GM18861 (cell line): ENCODE data around the gene MYADML2.

Experiments used
- ATAC-seq: cut with Tn5 transposase; IDR thresholded peaks from one replicate; pipeline ENCODE4 v1.9.1; 2021; ENCODE audit not compliant: unreplicated experiment

The MYADML2 gene

DNA sequence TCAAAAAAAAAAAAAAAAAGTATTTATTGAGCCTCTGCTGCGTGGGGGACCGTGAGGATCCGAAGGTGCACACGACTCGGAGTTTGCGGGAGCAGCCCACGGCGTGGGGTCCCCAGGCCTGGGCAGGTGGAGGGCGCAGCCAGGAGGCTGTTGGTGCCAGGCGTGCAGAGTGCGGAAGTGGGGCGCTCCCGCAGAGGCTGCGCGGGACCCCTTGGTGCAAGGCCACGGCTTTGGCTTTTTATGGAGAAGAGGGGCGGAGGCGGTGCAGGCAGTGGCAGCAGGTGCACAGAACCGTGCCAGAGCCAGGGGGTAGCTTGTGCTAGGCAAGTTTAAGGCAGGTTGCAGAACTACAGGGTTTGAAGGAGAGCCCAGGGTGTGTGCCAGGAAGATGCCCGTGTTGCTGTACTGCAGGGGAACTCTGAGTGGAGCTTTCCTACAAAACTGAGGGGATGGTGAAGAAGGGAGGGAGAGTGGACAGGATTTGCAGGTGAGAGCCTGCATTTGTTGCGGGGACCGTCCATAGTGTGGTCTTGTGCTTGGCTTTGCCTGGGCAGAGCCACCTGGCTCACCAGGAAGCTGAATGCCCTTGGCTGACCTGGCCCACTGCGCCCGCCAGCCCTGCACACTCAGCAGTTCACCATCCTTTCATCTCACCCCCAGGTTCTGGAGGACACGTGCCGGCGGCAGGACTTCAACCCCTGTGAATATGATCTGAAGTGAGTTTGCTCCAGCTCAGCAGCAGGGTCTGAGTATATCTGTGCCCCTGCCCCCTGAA, 31.7 kb upstream of the MYADML2 start:
- ATAC-seq: no peak

DNA sequence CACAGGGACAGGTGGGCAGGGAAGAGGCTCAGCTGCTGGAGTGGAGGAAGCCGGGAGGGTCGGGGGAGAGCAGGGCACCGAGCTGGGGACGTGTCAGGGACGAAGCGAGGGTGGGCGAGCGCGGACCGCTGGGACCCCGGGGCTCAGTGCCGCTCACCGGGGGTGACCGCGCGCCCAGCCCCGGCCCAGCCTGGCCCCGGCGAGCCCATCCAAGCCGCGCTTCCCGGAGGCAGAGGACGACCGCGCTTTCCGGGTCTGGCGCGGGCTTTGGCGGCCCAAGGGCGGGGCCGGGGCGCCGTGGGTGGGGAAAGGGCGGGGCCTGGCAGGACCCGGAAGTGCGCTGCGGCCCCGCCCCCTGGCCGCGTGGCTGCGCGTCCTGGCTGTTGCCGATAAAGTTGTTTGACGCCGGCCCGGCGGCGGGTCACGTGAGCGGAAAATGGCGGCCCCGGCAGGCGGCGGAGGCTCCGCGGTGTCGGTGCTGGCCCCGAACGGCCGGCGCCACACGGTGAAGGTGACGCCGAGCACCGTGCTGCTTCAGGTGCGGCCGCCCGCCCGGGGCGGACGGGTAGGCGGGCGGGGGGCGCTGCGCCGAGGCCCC, 30.3 kb upstream of the MYADML2 start, which contains the start of gene ASPSCR1:
Gene ASPSCR1, plus strand, starts transcription at position 419 of the 598 bp plus-strand sequence. Its CDS starts 18 bp downstream, at position 437.
- ATAC-seq: peak; percentile 76

DNA sequence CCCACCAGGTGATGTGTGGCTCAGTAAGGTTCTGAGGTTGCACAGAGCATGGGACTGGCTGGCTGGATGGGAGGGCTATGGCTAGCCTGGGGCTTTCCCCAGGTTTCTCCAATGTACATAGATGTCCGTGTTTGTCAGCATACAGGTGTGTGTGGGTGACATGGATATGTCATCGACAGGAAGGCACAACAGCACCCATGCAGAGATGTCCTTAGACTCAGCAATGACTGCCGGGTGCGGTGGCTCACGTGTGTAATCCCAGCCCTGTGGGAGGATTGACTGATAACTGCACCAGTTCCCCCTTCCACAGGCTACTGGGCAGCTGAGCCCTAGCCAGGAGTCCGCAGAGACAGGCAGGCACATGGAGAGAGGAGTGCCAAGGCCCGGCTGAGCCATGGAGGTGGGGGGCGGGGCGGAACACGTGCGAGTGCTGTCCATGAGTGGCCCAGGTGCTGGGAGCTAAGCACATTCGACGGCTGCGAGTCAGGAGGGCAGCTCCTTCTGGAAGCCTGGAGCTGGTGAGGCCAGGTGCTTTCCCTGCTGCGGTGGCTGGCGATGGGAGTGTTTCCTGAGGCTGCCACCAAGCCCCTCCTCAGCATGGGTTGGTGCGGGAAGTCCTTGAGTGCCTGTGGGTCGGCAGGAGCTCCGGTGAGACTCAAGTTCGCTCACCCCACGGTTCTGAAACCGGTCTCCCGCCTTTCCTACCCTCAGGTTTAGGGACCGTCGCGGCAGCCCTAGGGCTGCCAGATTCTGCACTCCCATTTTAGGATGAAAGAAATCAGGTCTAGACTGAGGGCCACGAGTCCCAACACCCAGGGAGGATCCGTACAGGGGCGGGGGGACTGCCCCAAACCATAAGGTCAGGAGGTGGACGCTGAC, 29.5 kb upstream of the MYADML2 start:
- no peak for ATAC-seq

- no peak for ATAC-seq
Measured at GRCh38 chr17:81973432-81973831, 26.4 kb upstream of the MYADML2 start.

DNA sequence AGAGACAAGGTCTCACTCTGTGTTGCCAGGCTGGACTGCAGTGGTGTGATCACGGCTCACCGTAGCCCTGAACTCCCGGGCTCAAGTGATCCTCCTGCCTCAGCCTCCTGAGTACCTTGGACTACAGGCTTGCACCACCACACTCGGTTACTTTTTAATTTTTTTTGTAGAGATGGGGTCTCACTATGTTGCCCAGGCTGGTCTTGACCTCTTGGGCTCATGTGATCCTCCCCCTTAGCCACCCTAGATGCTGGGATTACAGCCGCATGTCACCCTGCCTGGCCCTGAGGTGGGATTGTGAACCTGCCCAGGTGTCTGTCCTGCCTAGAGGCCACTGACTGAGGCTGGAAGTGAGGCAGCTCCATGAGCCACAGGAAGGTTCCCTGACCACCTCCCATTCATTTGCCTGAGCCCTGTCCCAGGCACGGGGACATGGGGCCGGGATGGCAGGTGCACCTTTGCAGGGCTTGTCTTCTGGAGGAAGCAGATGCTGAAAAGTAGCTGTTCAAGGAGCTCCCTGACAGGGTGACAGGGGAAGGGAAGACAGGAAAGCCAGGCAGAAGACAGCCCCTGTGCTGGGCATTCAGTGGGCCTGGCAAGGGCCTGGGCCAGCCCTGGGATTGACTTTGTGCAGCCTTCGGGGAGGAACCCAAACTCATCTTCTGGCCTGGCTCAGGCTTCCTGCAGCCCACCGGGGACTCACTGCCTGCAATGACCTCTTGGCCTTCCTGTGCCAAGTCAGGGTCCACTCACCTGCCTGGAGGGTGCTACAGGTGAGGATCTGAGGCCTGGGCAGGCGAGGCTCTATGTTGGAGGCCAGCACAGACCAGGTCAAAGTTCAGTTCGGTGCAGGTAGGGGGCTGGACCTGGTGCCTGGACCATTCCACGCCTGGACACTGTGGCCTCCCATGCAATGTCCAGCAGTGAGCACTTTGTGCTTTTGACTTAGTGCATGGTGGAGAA, 22.1 kb upstream of the MYADML2 start:
- no peak for ATAC-seq

GRCh38 chr17:81968396-81968745, 21.3 kb upstream of the MYADML2 start:
- ATAC-seq: no peak

- no peak for ATAC-seq
Measured at GRCh38 chr17:81967533-81968395, 20.7 kb upstream of the MYADML2 start.

GRCh38 chr17:81967244-81967532, 20.2 kb upstream of the MYADML2 start:
- ATAC-seq: no peak

- no peak for ATAC-seq
Measured at GRCh38 chr17:81966343-81967243, 19.6 kb upstream of the MYADML2 start.

DNA sequence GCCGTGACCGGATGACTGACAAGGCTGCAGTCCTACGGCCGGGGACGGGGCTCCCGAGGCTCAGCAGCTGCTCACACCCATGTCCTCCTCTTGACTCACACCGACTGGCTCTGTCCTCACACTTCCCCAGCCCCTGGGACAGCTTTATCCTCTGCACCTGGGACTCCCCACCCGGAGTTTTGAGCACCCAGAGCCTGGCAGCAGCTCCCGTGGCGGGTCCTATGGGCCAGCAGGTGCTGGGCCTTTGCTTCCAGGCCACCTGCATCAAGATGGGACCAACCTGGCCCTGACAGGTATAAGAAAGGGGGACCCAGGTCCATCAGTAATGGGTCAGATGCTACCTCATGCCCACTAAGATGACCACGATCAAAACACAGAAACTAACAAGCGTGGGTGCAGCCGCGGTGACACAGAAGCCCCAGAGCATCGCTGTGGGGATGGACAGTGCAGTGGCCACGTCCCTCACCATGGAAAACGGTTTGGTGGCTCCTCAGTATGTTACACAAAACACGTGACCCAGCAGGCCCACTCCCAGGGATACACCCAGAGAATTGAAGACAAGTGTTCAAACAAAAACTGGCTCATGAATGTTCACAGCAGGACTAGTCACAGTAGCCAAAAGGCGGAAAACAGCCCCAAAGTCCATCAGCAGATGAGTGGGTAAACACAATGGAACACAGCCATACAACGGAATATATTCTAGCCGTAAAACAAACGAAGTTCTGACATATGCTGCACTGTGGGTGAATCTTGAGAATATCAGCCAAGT, 17.2 kb upstream of the MYADML2 start:
- ATAC-seq: no peak

DNA sequence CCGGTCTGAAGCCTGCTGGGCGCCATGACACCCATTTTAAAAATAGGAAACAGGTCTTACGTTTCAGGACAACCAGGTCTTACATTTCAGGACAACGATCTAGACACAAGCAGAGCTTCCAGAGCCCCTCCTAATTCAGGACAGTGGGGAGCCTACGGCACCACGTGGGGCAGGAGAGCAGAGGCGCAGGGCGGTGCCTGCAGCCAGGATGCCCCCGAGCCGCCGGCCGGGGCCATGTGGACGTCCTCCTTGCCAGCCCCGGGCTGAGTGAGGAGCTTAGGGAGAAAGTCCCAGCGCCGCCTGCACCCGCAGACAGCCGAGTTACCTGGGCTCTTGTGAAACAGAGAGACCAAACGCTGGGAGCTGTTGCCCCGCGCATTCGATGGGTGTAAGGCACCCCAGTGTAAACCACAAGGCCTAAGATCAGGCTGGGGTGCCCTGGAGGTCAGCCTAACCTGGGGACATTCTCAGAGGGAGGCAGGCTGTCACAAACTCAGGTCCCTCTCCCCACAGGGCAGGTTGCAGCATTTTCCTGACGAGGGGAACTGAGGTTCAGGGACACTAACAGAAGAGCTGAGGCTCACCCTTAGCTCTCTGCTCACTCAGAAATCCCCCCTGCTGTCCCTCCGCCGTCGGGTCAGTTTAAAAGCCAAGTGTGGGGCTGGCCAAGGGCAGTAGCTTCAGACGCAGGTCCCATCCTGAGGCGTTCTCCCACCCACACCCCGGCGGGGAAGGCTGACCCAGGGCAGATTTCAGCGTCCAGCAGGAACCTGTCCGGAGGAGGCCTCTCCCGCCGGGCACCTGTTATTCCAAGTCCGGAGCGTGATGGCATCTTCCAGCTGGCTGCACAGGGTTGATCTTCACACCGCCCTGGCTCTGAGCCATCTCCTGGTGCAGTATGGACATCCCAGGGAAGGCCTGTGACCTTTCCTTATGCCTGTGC, 15.7 kb upstream of the MYADML2 start:
- no peak for ATAC-seq

DNA sequence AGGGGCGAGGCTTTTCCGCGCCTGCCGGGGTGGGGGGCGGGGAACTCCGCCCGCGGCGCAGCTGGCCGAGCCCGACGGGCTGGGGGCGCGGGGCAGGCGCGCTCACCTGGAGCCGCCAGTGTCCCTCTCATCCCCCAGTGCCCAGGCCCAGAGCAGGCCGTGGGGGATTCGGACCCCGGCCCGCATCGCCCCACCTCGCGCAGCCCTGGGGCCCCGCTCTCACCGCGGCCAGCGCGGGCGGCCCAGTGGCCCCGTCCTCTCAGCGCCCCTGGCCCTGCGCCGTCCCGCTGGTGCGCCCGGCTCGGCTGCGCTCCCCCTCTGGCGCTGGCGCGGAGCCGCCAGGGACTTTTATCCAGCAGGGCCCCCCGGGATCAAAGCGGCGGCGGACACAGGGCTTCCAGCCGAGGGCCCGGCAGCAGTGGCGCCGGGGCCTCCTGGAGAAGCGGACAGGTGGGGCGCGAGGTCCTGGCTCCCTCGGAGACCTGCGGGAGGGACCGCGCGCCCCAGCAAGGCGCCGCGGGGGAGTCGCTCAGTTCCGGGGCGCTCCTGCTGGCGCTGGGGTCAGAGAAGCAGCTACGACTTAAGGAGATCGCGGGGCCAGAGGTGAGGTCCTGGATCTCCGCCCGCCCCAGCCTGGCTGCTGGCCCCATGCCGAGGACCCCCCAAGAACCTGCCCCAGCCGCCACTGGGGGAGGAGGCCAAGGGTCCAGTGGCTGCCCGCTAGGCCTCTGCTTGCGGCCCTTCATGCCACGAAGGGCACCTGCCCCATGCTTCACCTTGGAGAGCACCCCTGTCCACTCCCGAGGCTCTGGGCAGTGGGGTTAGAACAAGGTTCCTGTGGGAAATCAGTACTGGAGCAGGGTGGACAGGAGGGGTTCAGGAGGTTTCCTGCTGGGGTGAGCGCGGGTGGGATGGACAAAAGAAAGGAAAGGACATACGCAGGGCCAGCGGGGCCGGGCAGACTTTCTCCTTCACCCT, 14.8 kb upstream of the MYADML2 start:
- ATAC-seq: no peak

GRCh38 chr17:81961087-81961511, 14.1 kb upstream of the MYADML2 start, which contains the start of gene NOTUM:
NOTUM (minus strand) TSS chr17:81961187; CDS start chr17:81960909, 278 bp downstream.
- no peak for ATAC-seq

DNA sequence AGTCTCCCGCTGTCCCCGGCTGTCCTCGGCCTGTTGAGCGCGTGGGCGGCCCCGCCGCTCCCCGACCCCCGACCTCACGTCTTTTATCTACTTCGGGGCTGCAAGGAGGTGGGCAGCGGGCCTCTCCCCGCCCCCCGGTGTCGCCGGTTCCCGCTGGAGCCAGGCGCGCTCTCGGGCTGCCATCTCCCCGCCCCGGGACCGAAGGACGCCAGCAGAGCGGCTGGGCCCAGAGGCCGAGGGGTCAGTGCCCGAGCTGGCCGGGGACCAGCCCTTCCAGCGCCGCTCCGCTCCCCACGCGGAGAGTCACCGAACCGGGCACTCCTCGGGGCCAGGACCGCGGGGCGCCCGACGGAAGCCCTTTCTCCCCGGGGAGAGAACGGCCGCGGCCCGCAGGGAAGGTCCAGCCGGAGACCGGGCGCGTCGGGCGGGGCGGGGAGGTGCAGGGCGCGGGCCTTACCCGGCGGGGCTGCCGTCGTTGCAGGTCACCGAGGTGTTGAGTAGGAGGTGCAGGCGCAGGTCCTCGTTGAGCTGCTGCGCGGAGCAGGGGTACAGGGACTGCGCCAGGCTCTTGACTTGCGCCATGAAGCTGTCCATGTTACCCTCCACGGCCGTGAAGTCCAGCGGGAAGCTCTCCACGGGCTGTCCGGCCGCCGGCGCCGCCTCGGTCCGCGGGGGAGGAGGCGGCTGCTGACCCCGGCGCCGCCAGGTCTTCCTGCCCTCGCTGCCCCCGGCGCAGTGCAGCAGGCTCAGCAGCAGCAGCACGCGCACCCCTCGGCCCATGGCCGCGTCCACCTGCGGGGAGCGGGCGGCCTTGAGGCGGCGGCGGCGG, 13.3 kb upstream of the MYADML2 start:
- ATAC-seq: no peak
